Measurements from ENCODE around the gene COX14.
A peak's percentile ranks its signal among the peaks of the same experiment; 100 is the strongest.

The COX14 gene

GRCh38 chr12:50111395-50111692, 692 bp upstream of the COX14 start:
- FAIRE-seq (no peak), DNase-seq (ENCODE audit: insufficient read length) (no peak)
- no peak for TF ChIP-seq POLR2AphosphoS5 (IDR thresholded peaks at IDR 0.05; ENCODE audit: low read depth, low read length)
- TF ChIP-seq TAF1 (IDR thresholded peaks at IDR 0.05; ENCODE audit: borderline replicate concordance, low read depth, low read length): no peak
- TF ChIP-seq POLR2A (IDR thresholded peaks at IDR 0.05; ENCODE audit: low read depth, low read length): no peak

- FAIRE-seq: peak; percentile 36
- TF ChIP-seq POLR2A (IDR thresholded peaks at IDR 0.05; ENCODE audit: low read depth, low read length): no peak
- no peak for TF ChIP-seq TAF1 (IDR thresholded peaks at IDR 0.05; ENCODE audit: borderline replicate concordance, low read depth, low read length)
- no peak for TF ChIP-seq POLR2AphosphoS5 (IDR thresholded peaks at IDR 0.05; ENCODE audit: low read depth, low read length)
- no peak for DNase-seq (ENCODE audit: insufficient read length)
Measured at GRCh38 chr12:50112456-50113218, 601 bp downstream of the COX14 start.

- no peak for TF ChIP-seq POLR2AphosphoS5 (IDR thresholded peaks at IDR 0.05; ENCODE audit: low read depth, low read length)
- no peak for TF ChIP-seq TAF1 (IDR thresholded peaks at IDR 0.05; ENCODE audit: borderline replicate concordance, low read depth, low read length)
- TF ChIP-seq POLR2A (IDR thresholded peaks at IDR 0.05; ENCODE audit: low read depth, low read length): no peak
- FAIRE-seq: no peak
- DNase-seq (ENCODE audit: insufficient read length): no peak
Measured at GRCh38 chr12:50117057-50117622, 5.1 kb downstream of the COX14 start.

GRCh38 chr12:50119387-50119786, 7.4 kb downstream of the COX14 start:
- TF ChIP-seq POLR2A (IDR thresholded peaks at IDR 0.05; ENCODE audit: low read depth, low read length): no peak
- TF ChIP-seq POLR2AphosphoS5 (IDR thresholded peaks at IDR 0.05; ENCODE audit: low read depth, low read length): no peak
- no peak for TF ChIP-seq TAF1 (IDR thresholded peaks at IDR 0.05; ENCODE audit: borderline replicate concordance, low read depth, low read length)
- FAIRE-seq (no peak), DNase-seq (ENCODE audit: insufficient read length) (no peak)

GRCh38 chr12:50120521-50120920, 8.5 kb downstream of the COX14 start:
- DNase-seq (ENCODE audit: insufficient read length) (no peak), FAIRE-seq (no peak)
- TF ChIP-seq TAF1 (IDR thresholded peaks at IDR 0.05; ENCODE audit: borderline replicate concordance, low read depth, low read length) (no peak), POLR2A (IDR thresholded peaks at IDR 0.05; ENCODE audit: low read depth, low read length) (no peak), POLR2AphosphoS5 (IDR thresholded peaks at IDR 0.05; ENCODE audit: low read depth, low read length) (no peak)

- FAIRE-seq (no peak), DNase-seq (ENCODE audit: insufficient read length) (no peak)
- TF ChIP-seq TAF1 (IDR thresholded peaks at IDR 0.05; ENCODE audit: borderline replicate concordance, low read depth, low read length) (no peak), POLR2A (IDR thresholded peaks at IDR 0.05; ENCODE audit: low read depth, low read length) (no peak), POLR2AphosphoS5 (IDR thresholded peaks at IDR 0.05; ENCODE audit: low read depth, low read length) (no peak)
Measured at GRCh38 chr12:50120953-50121352, 8.9 kb downstream of the COX14 start.

GRCh38 chr12:50121641-50122040, 9.6 kb downstream of the COX14 start:
- no peak for TF ChIP-seq POLR2A (IDR thresholded peaks at IDR 0.05; ENCODE audit: low read depth, low read length)
- TF ChIP-seq POLR2AphosphoS5 (IDR thresholded peaks at IDR 0.05; ENCODE audit: low read depth, low read length): no peak
- no peak for TF ChIP-seq TAF1 (IDR thresholded peaks at IDR 0.05; ENCODE audit: borderline replicate concordance, low read depth, low read length)
- FAIRE-seq (no peak), DNase-seq (ENCODE audit: insufficient read length) (no peak)

GRCh38 chr12:50123203-50123602, 11.2 kb downstream of the COX14 start:
- DNase-seq (ENCODE audit: insufficient read length) (no peak), FAIRE-seq (no peak)
- TF ChIP-seq TAF1 (IDR thresholded peaks at IDR 0.05; ENCODE audit: borderline replicate concordance, low read depth, low read length) (no peak), POLR2A (IDR thresholded peaks at IDR 0.05; ENCODE audit: low read depth, low read length) (no peak), POLR2AphosphoS5 (IDR thresholded peaks at IDR 0.05; ENCODE audit: low read depth, low read length) (no peak)

GRCh38 chr12:50127546-50127945, 15.5 kb downstream of the COX14 start:
- FAIRE-seq: no peak
- TF ChIP-seq POLR2AphosphoS5 (IDR thresholded peaks at IDR 0.05; ENCODE audit: low read depth, low read length) (no peak), TAF1 (IDR thresholded peaks at IDR 0.05; ENCODE audit: borderline replicate concordance, low read depth, low read length) (no peak), POLR2A (IDR thresholded peaks at IDR 0.05; ENCODE audit: low read depth, low read length) (no peak)
- DNase-seq (ENCODE audit: insufficient read length): no peak

- no peak for FAIRE-seq
- no peak for TF ChIP-seq TAF1 (IDR thresholded peaks at IDR 0.05; ENCODE audit: borderline replicate concordance, low read depth, low read length)
- DNase-seq (ENCODE audit: insufficient read length): no peak
Measured at GRCh38 chr12:50129290-50129689, 17.3 kb downstream of the COX14 start.

- DNase-seq (ENCODE audit: insufficient read length) (no peak), FAIRE-seq (no peak)
- no peak for TF ChIP-seq POLR2A (IDR thresholded peaks at IDR 0.05; ENCODE audit: low read depth, low read length)
- no peak for TF ChIP-seq POLR2AphosphoS5 (IDR thresholded peaks at IDR 0.05; ENCODE audit: low read depth, low read length)
- TF ChIP-seq TAF1 (IDR thresholded peaks at IDR 0.05; ENCODE audit: borderline replicate concordance, low read depth, low read length): no peak
Measured at GRCh38 chr12:50132505-50133135, 20.6 kb downstream of the COX14 start.

GRCh38 chr12:50142993-50143392, 31.0 kb downstream of the COX14 start:
- FAIRE-seq: no peak
- TF ChIP-seq TAF1 (IDR thresholded peaks at IDR 0.05; ENCODE audit: borderline replicate concordance, low read depth, low read length) (no peak), POLR2AphosphoS5 (IDR thresholded peaks at IDR 0.05; ENCODE audit: low read depth, low read length) (no peak), POLR2A (IDR thresholded peaks at IDR 0.05; ENCODE audit: low read depth, low read length) (no peak)
- DNase-seq (ENCODE audit: insufficient read length): no peak
